CD4-positive, alpha-beta T cell treated with Interleukin-4 for 1 hour (primary cell): ENCODE data around the gene MYH2.
"Not testable (repeated sequence)": the region's sequence is repeated elsewhere in the genome, so short reads cannot be mapped to it uniquely, and the experiment has no call there.

Source experiments
- DNase-seq, 2 donors: peaks; one replicate each; pipeline ENCODE4 v3.0.0-alpha.2; 2020 to 2022

Gene MYH2

GRCh38 chr17:10549096-10549842 is at the start of gene MYH2:
Gene MYH2 (minus strand): TSS chr17:10549658. CDS start chr17:10547920, 1,738 bp downstream.
- DNase-seq: no peak

- no peak for DNase-seq
These were observed 49.2 kb upstream of the MYH2 start for GRCh38 chr17:10598621-10599020.

GRCh38 chr17:10589553-10590145 is 40.2 kb upstream of the MYH2 start:
- DNase-seq: no peak

- no peak for DNase-seq
These were observed 36.1 kb upstream of the MYH2 start for GRCh38 chr17:10585529-10585928.

GRCh38 chr17:10583834-10584233 is 34.4 kb upstream of the MYH2 start:
- no peak for DNase-seq

- DNase-seq: no peak
These were observed 29.8 kb upstream of the MYH2 start for GRCh38 chr17:10579270-10579669.

- no peak for DNase-seq
These were observed 24.9 kb upstream of the MYH2 start for GRCh38 chr17:10574324-10574723.

- no peak for DNase-seq
These were observed 14.7 kb upstream of the MYH2 start for GRCh38 chr17:10563991-10564660.

GRCh38 chr17:10558049-10558448 is 8.6 kb upstream of the MYH2 start:
- no peak for DNase-seq

GRCh38 chr17:10557422-10557821 is 8.0 kb upstream of the MYH2 start:
- DNase-seq: no peak

GRCh38 chr17:10556301-10557005 is 7.0 kb upstream of the MYH2 start:
- DNase-seq: no peak

- no peak for DNase-seq
These were observed 556 bp upstream of the MYH2 start for GRCh38 chr17:10550014-10550413.

GRCh38 chr17:10547351-10547750 is 2.1 kb downstream of the MYH2 start:
- DNase-seq: no peak

- DNase-seq: not testable (repeated sequence)
These were observed 6.0 kb downstream of the MYH2 start for GRCh38 chr17:10543486-10543885.

- DNase-seq: not testable (repeated sequence)
These were observed 8.3 kb downstream of the MYH2 start for GRCh38 chr17:10541179-10541578.

- DNase-seq: no peak
These were observed 17.4 kb downstream of the MYH2 start for GRCh38 chr17:10532026-10532425.

- no peak for DNase-seq
These were observed 22.0 kb downstream of the MYH2 start for GRCh38 chr17:10527419-10527818.

- DNase-seq: no peak
These were observed 22.9 kb downstream of the MYH2 start for GRCh38 chr17:10526517-10526916.

- DNase-seq: no peak
These were observed 26.4 kb downstream of the MYH2 start for GRCh38 chr17:10523064-10523463.

- DNase-seq: no peak
These were observed 27.5 kb downstream of the MYH2 start for GRCh38 chr17:10521949-10522348.

- DNase-seq: no peak
These were observed 31.0 kb downstream of the MYH2 start, which contains the start of gene MYH1 for GRCh38 chr17:10518271-10519037. Gene MYH1 (minus strand): TSS chr17:10518542. CDS start chr17:10516642, 1,900 bp downstream.

- DNase-seq: no peak
These were observed 32.8 kb downstream of the MYH2 start for GRCh38 chr17:10516638-10517037.

GRCh38 chr17:10516065-10516464 is 33.4 kb downstream of the MYH2 start:
- DNase-seq: no peak
